GM23338 (cell line): ENCODE results near the gene CAV2. TPM values are rescaled to one million over a fixed set of nuclear protein-coding genes. Genes with fewer than 3 reads are reported as not detected.

ENCODE experiments used
- ATAC-seq: fragments of 200-7000 bp; cut with Tn5 transposase; 3 replicates; pipeline ENCODE4 v1.9.1; 2020
- DNase-seq: peaks from one replicate; pipeline ENCODE4 v3.0.0-alpha.2; 2015; ENCODE audit warnings: low spot score
- H2AFZ ChIP-seq: fragments of 200-600 bp; sonication (generic); 2 replicates; pipeline ENCODE4 v1.8.0; 2016; ENCODE audit warnings: antibody characterized with exemption, mild to moderate bottlenecking, moderate library complexity
- H3F3A ChIP-seq: fragments of 200-600 bp; sonication (generic); replicated peaks from 2 replicates; pipeline ENCODE4 v1.8.0; 2017; ENCODE audit warnings: antibody characterized with exemption, mixed run types, low read depth
- H3K27ac ChIP-seq: fragments of 200-600 bp; sonication (generic); 2 replicates; pipeline ENCODE4 v1.6.1; 2016; ENCODE audit warnings: low read depth
- H3K27me3 ChIP-seq: fragments of 200-600 bp; sonication (generic); 2 replicates; pipeline ENCODE4 v1.8.0; 2016; ENCODE audit warnings: mild to moderate bottlenecking, mixed run types, moderate library complexity; ENCODE audit not compliant: insufficient read depth
- H3K36me3 ChIP-seq: fragments of 200-600 bp; sonication (generic); 2 replicates; pipeline ENCODE4 v1.8.0; 2016; ENCODE audit warnings: mild to moderate bottlenecking; ENCODE audit not compliant: insufficient read depth
- H3K4me1 ChIP-seq: fragments of 200-600 bp; sonication (generic); 2 replicates; pipeline ENCODE4 v1.8.0; 2016; ENCODE audit warnings: mild to moderate bottlenecking, moderate library complexity; ENCODE audit not compliant: insufficient read depth
- H3K4me2 ChIP-seq: fragments of 200-600 bp; sonication (generic); 2 replicates; pipeline ENCODE4 v1.7.1; 2017; ENCODE audit warnings: mixed run types
- H3K4me3 ChIP-seq: fragments of 200-600 bp; sonication (generic); 2 replicates; pipeline ENCODE4 v1.6.1; 2016; ENCODE audit warnings: mixed run types
- H3K79me2 ChIP-seq: fragments of 200-600 bp; sonication (generic); replicated peaks from 2 replicates; pipeline ENCODE4 v1.8.0; 2017; ENCODE audit warnings: mild to moderate bottlenecking; ENCODE audit not compliant: insufficient read depth
- H3K9me2 ChIP-seq: fragments of 200-600 bp; sonication (generic); 2 replicates; pipeline ENCODE4 v1.8.0; 2017; ENCODE audit not compliant: insufficient read depth
- H4K20me1 ChIP-seq: fragments of 200-600 bp; sonication (generic); replicated peaks from 2 replicates; pipeline ENCODE4 v1.8.0; 2017; ENCODE audit warnings: mild to moderate bottlenecking; ENCODE audit not compliant: insufficient read depth
- H3K27ac Mint-ChIP-seq: 2 replicates; pipeline ENCODE4 v1.8.0; 2020; ENCODE audit warnings: inconsistent platforms, mild to moderate bottlenecking, moderate library complexity, mixed read lengths
- H3K27me3 Mint-ChIP-seq: 3 replicates; pipeline ENCODE4 v1.8.0; 2022; ENCODE audit warnings: low read depth, mild to moderate bottlenecking, moderate library complexity, mixed read lengths, inconsistent platforms; ENCODE audit not compliant: insufficient read depth, poor library complexity
- H3K36me3 Mint-ChIP-seq: 3 replicates; pipeline ENCODE4 v1.8.0; 2021; ENCODE audit warnings: low read depth, mild to moderate bottlenecking, inconsistent platforms, moderate library complexity, mixed read lengths
- H3K4me1 Mint-ChIP-seq: 3 replicates; pipeline ENCODE4 v1.8.0; 2020; ENCODE audit warnings: mild to moderate bottlenecking, inconsistent platforms, mixed read lengths
- H3K4me3 Mint-ChIP-seq: 3 replicates; pipeline ENCODE4 v1.8.0; 2021; ENCODE audit warnings: moderate library complexity, mild to moderate bottlenecking, inconsistent platforms, mixed read lengths
- H3K9me3 Mint-ChIP-seq: 3 replicates; pipeline ENCODE4 v1.8.0; 2020; ENCODE audit warnings: moderate library complexity, mild to moderate bottlenecking, inconsistent platforms, mixed read lengths
- CREB1 ChIP-seq: fragments of 250-450 bp; sonication (Bioruptor Pico); IDR thresholded peaks from 2 replicates; pipeline ENCODE4 v1.5.0; 2020; ENCODE audit warnings: low read depth, mild to moderate bottlenecking, moderate library complexity
- ETS1 ChIP-seq: IDR thresholded peaks from 2 replicates; pipeline ENCODE4 v1.6.1; 2016; ENCODE audit warnings: antibody characterized with exemption
- EZH2 ChIP-seq: fragments of 200-600 bp; sonication (generic); IDR thresholded peaks from one replicate; pipeline ENCODE4 v1.8.0; 2017; ENCODE audit warnings: antibody characterized with exemption, mild to moderate bottlenecking, low read depth; ENCODE audit not compliant: unreplicated experiment
- EZH2phosphoT487 ChIP-seq: fragments of 200-600 bp; sonication (generic); IDR thresholded peaks from one replicate; pipeline ENCODE4 v1.8.1; 2018; ENCODE audit warnings: antibody characterized with exemption; ENCODE audit not compliant: unreplicated experiment
- JUNB ChIP-seq: IDR thresholded peaks from one replicate; pipeline ENCODE4 v1.6.1; 2016; ENCODE audit warnings: antibody characterized with exemption; ENCODE audit not compliant: unreplicated experiment
- NANOG ChIP-seq: IDR thresholded peaks from 2 replicates; pipeline ENCODE4 v1.6.1; 2016; ENCODE audit warnings: antibody characterized with exemption, borderline replicate concordance
- POLR2AphosphoS5 ChIP-seq: IDR thresholded peaks from 2 replicates; pipeline ENCODE4 v1.6.1; 2016; ENCODE audit warnings: antibody characterized with exemption, low read depth
- REST ChIP-seq: IDR thresholded peaks from one replicate; pipeline ENCODE4 v1.6.1; 2018; ENCODE audit warnings: antibody characterized with exemption; ENCODE audit not compliant: unreplicated experiment
- STAT1 ChIP-seq: IDR thresholded peaks from one replicate; pipeline ENCODE4 v1.6.1; 2016; ENCODE audit warnings: antibody characterized with exemption; ENCODE audit not compliant: unreplicated experiment
- ZNF114 ChIP-seq: fragments of 250-450 bp; sonication (Bioruptor Pico); IDR thresholded peaks from 2 replicates; pipeline ENCODE4 v1.5.0; 2020; ENCODE audit warnings: mild to moderate bottlenecking, moderate library complexity
- ZNF331 ChIP-seq: fragments of 250-450 bp; sonication (Bioruptor Pico); IDR thresholded peaks from 2 replicates; pipeline ENCODE4 v1.5.0; 2020; ENCODE audit warnings: low read depth, mild to moderate bottlenecking, moderate library complexity
- ZNF462 ChIP-seq: fragments of 250-450 bp; sonication (Bioruptor Pico); IDR thresholded peaks from 2 replicates; pipeline ENCODE4 v1.5.0; 2020; ENCODE audit warnings: mild to moderate bottlenecking, moderate library complexity
- polyA plus RNA-seq: library from polyadenylated mRNA; unstranded; fragments of >200 nt; fragmentation: Nextera tagmentation; extraction: Ambion mirVana; gene quantifications from 2 replicates; pipeline ENCODE4 v1.2.1, GENCODE V29; 2016
- total RNA-seq: library from RNA; depleted of rRNA; stranded (reverse); fragments of >200 nt; shearing (Covaris generic); gene quantifications from 2 replicates; pipeline ENCODE4 v1.2.3, GENCODE V29; 2014
- TF ChIP-seq, protein P1 (sequence below), 2 experiments: fragments of 200-600 bp in 1 of 2; sonication (generic) in 1 of 2; conservative IDR thresholded peaks; 2 replicates each; pipeline versions ENCODE4 v1.5.1 to v1.6.1; 2016 to 2017; ENCODE audit warnings: antibody characterized with exemption in 2 of 2, low read depth in 2 of 2, mild to moderate bottlenecking in 2 of 2, moderate library complexity in 1 of 2

CAV2 gene
- total and polyA plus RNA-seq, 2 experiments from 2014 or later = 4.2 to 6.6 TPM

DNA sequence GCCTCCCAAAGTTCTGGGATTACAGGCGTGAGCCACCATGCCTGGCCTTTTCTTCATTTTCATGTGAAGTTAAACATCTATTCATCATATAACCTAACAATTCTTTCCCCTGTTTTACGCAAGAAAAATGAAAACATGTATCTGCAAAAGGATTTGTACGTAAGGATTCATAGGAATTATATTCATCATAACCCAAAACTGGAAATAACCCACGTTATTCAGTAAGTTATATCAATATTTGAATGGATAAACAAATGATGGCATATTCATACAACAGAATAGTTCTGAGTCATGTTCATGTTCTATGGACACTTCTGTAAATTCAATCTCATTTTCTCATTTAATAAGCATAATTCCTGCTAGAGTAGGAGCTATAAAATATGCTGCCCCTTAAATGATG is 35.2 kb upstream of the CAV2 start:
- no peaks in the 10 kb centered on the region for H3K9me3 Mint-ChIP-seq
- no peaks in the 10 kb centered on the region for H4K20me1 ChIP-seq
- no peak overlapping the region for H3K4me3 ChIP-seq
- H3K4me2 ChIP-seq = no peak overlapping the region
- H3K36me3 Mint-ChIP-seq = no peaks in the 10 kb centered on the region
- H2AFZ ChIP-seq = no peak overlapping the region
- ATAC-seq (no peak), DNase-seq (no peak)
- TF ChIP-seq CREB1 (CRISPR knock-in tag) (no peak), STAT1 (no peak), ETS1 (no peak), NANOG (no peak), JUNB (no peak), ZNF462 (no peak), ZNF114 (no peak), EZH2 (no peak), POLR2AphosphoS5 (no peak), EZH2phosphoT487 (no peak), ZNF331 (CRISPR knock-in tag) (no peak), REST (no peak)
- TF ChIP-seq, protein P1, sequence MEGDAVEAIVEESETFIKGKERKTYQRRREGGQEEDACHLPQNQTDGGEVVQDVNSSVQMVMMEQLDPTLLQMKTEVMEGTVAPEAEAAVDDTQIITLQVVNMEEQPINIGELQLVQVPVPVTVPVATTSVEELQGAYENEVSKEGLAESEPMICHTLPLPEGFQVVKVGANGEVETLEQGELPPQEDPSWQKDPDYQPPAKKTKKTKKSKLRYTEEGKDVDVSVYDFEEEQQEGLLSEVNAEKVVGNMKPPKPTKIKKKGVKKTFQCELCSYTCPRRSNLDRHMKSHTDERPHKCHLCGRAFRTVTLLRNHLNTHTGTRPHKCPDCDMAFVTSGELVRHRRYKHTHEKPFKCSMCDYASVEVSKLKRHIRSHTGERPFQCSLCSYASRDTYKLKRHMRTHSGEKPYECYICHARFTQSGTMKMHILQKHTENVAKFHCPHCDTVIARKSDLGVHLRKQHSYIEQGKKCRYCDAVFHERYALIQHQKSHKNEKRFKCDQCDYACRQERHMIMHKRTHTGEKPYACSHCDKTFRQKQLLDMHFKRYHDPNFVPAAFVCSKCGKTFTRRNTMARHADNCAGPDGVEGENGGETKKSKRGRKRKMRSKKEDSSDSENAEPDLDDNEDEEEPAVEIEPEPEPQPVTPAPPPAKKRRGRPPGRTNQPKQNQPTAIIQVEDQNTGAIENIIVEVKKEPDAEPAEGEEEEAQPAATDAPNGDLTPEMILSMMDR (conservative IDR thresholded peaks at IDR 0.05; ENCODE audit: low read depth in 2 of 2) = no peak
- peaks cover 5% of the 10 kb centered on the region; the same call in 2 of the 3 replicates for H3K4me1 Mint-ChIP-seq
- H3K36me3 ChIP-seq = no peaks in the 10 kb centered on the region
- no peak overlapping the region for H3K4me3 Mint-ChIP-seq
- H3K27ac ChIP-seq = no peak overlapping the region
- no peaks in the 10 kb centered on the region for H3K27me3 Mint-ChIP-seq
- H3K79me2 ChIP-seq = no peaks in the 10 kb centered on the region
- no peak overlapping the region for H3K27ac Mint-ChIP-seq
- H3F3A ChIP-seq = no peaks in the 10 kb centered on the region
- H3K27me3 ChIP-seq = no peaks in the 10 kb centered on the region
- H3K9me2 ChIP-seq = no peaks in the 10 kb centered on the region
- no peaks in the 10 kb centered on the region; the same call in none of the 2 replicates for H3K4me1 ChIP-seq
